Stomach (tissue), 4 donors: ENCODE results near the gene ATAD3A.

Source experiments
- CTCF ChIP-seq, 7 experiments: fragments of 450-650 bp in 4 of 7; fragments of 200-600 bp in 3 of 7; sonication (generic) in 3 of 7; IDR thresholded peaks; one replicate each; pipeline ENCODE4 v1.5.1; 2016 to 2019; ENCODE audit warnings: antibody characterized with exemption in 7 of 7, control low read depth in 2 of 7, mild to moderate bottlenecking in 1 of 7
- EP300 ChIP-seq: sonication (generic); formaldehyde crosslinking; IDR thresholded peaks from one replicate; pipeline ENCODE4 v1.6.1; 2017; ENCODE audit warnings: antibody characterized with exemption
- POLR2A ChIP-seq, 4 donors: fragments of 450-650 bp; IDR thresholded peaks; one replicate each; pipeline ENCODE4 v1.6.1; 2016; ENCODE audit warnings: antibody characterized with exemption in 4 of 4, control low read depth in 2 of 4, mild to moderate bottlenecking in 1 of 4, moderate library complexity in 1 of 4
- POLR2AphosphoS5 ChIP-seq, 3 donors: sonication (generic); formaldehyde crosslinking; IDR thresholded peaks; one replicate each; pipeline ENCODE4 v1.6.1; 2016; ENCODE audit warnings: antibody characterized with exemption in 3 of 3

DNA sequence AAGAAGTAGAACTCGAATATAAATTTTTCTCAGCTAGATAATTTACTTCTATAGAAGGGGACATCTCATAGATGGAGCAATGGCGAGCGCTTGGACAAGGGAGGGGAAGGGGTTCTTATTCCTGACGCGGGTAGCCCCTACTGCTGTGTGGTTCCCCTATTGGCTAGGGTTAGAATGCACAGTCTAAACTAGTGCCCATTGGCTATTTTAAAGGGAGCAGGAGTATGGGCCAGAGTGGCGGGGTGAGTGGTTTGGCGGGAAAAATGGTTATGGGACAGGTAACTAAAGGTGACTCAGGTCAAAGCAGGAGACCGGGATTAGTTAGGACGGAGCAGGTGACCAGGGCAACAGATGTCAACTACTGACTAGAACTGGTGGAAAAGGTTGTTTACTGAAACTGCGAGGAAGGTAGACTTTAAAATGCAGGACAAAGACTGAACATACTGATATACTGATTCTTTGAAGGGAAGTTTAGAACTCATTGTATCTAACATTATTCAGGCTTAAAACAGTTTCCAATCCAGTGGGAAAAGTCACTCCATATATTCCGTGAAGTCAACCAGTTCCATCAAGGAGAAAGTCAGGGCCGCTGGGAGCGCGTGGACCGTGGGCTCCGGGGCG lies 940 bp upstream of the ATAD3A start:
- TF ChIP-seq CTCF (IDR thresholded peaks at IDR 0.05) (no peak), EP300 (no peak), POLR2A (IDR thresholded peaks at IDR 0.05) (no peak), POLR2AphosphoS5 (IDR thresholded peaks at IDR 0.05) (no peak)
